ENCODE measurements around the gene MED4. TPM values are rescaled to one million over a fixed set of nuclear protein-coding genes. Genes with fewer than 3 reads are reported as not detected.

MED4 gene, protein sequence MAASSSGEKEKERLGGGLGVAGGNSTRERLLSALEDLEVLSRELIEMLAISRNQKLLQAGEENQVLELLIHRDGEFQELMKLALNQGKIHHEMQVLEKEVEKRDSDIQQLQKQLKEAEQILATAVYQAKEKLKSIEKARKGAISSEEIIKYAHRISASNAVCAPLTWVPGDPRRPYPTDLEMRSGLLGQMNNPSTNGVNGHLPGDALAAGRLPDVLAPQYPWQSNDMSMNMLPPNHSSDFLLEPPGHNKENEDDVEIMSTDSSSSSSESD
- total RNA-seq (10 to 100 TPM; 55.3 to 58.2 TPM), polyA plus RNA-seq (ENCODE audit: insufficient read depth, low read depth, low replicate concordance) (111 TPM)
- long read RNA-seq, donor 1, transcript MED4-201 (7 exons, 2,022 nt), result major isoform, 53 of 113 reads
- long read RNA-seq, donor 1, transcript MED4-202 (7 exons, 931 nt), result minor isoform, 11 of 113 reads
- long read RNA-seq, donor 1, partial matches to known transcripts, result 49 of 113 reads
- long read RNA-seq, donor 1, other reads (novel, unspliced or antisense), result 0 of 113 reads
- long read RNA-seq, donor 2, transcript MED4-201 (7 exons, 2,022 nt), result major isoform, 20 of 74 reads
- long read RNA-seq, donor 2, transcript MED4-202 (7 exons, 931 nt), result minor isoform, 6 of 74 reads
- long read RNA-seq, donor 2, partial matches to known transcripts, result 48 of 74 reads
- long read RNA-seq, donor 2, other reads (novel, unspliced or antisense), result 0 of 74 reads

DNA sequence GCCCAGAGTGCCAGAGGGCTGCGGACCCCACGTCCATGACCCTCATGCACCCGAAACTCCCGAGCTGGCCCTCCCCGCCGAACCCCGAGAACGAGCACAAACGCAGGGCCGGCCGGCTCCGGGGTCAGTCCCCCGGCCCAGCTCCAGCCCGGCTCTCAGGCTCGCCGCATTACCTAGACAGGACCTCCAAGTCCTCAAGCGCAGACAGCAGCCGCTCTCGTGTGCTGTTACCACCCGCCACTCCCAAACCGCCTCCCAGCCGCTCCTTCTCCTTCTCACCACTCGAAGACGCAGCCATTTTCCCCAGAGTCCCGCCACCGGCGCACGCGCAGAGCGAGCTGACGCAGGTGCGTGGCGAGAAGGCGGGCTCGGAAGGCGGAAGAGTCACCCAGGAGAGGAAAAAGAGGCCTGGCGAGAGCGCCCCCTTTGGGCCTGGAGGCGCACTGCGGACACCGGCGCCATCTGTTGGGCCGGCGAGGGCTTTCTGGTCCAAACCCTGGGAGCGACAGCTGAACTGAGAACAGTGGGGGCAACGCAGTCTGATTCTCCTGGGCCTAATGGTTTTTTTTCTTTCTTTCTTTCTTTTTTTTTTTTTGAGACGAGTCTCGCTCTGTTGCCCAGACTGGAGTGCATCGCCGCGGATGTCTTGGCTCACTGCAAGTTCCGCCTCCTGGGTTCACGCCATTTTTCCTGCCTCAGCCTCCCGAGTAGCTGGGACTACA is at the start of gene MED4:
MED4 (minus strand) TSS at position 324 of the 722 bp plus-strand sequence; CDS start at position 298, 26 bp downstream.
- H3K4me1 ChIP-seq, result peaks cover 6% of the 10 kb centered on the region
- WGBS, 2 donors, result 8 to 16% methylated on average over 25 to 54 of the region's 54 CpGs
- intact Hi-C loops (cut with DNase I; ENCODE audit: low total_unique reads), result no loop called here
- peak; percentile 96 for DNase-seq
- H3K9me3 ChIP-seq, result no peaks in the 10 kb centered on the region
- peak within 1 kb of the TSS; percentile 88 to 100 for H3K4me3 ChIP-seq
- peak within 1 kb of the TSS; percentile 83 to 93 for H3K27ac ChIP-seq
- H3K36me3 ChIP-seq (ENCODE audit: low read depth, missing control alignments), result no peaks in the 10 kb centered on the region
- no peak for TF ChIP-seq POLR2A (IDR thresholded peaks at IDR 0.05)
- TF ChIP-seq, protein P1, sequence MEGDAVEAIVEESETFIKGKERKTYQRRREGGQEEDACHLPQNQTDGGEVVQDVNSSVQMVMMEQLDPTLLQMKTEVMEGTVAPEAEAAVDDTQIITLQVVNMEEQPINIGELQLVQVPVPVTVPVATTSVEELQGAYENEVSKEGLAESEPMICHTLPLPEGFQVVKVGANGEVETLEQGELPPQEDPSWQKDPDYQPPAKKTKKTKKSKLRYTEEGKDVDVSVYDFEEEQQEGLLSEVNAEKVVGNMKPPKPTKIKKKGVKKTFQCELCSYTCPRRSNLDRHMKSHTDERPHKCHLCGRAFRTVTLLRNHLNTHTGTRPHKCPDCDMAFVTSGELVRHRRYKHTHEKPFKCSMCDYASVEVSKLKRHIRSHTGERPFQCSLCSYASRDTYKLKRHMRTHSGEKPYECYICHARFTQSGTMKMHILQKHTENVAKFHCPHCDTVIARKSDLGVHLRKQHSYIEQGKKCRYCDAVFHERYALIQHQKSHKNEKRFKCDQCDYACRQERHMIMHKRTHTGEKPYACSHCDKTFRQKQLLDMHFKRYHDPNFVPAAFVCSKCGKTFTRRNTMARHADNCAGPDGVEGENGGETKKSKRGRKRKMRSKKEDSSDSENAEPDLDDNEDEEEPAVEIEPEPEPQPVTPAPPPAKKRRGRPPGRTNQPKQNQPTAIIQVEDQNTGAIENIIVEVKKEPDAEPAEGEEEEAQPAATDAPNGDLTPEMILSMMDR (IDR thresholded peaks at IDR 0.05), result peak; percentile 99 to 100 (median 100)
- H3K27me3 ChIP-seq, result no peaks in the 10 kb centered on the region

DNA sequence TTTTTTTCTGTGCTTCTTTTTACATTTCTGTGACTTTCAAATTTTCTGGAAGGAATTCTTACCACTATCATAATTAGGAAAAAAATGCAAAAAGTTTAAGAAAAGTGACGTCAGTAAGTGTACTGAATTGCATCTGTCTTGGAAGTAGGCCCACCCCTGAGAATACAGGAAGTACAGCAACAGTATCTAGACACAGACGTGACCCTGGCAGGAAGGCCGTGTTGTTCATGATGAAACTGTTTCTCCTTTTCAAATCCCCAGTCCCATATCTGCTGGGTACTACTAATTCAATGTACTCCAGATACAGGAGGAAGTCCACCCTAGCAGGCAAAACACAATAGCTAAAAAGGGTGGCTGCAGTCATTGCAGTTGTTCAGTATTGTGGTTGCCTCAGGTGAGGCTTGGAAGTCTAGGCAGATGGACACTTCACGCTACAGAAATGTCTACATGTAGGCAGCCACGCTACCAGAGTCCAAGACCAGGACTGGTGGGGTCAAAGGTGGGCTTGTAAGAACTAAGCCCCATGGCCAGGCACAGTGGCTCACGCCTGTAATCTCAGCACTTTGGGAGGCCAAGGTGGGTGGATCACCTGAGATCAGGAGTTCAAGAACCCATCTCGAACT is 49.6 kb upstream of the MED4 start:
- WGBS, 2 donors, result 61 to 64% methylated on average over 7 of the region's 7 CpGs
- Histone ChIP-seq H3K4me1 (no peaks in the 10 kb centered on the region), H3K27me3 (no peaks in the 10 kb centered on the region), H3K4me3 (no peak overlapping the region), H3K27ac (no peak overlapping the region), H3K36me3 (ENCODE audit: low read depth, missing control alignments) (no peaks in the 10 kb centered on the region), H3K9me3 (no peaks in the 10 kb centered on the region)
- intact Hi-C loops (cut with DNase I; ENCODE audit: low total_unique reads), result no loop called here
- TF ChIP-seq, protein P1 (IDR thresholded peaks at IDR 0.05), result no peak
- TF ChIP-seq POLR2A (IDR thresholded peaks at IDR 0.05), result no peak
- peak; percentile 30 for DNase-seq

DNA sequence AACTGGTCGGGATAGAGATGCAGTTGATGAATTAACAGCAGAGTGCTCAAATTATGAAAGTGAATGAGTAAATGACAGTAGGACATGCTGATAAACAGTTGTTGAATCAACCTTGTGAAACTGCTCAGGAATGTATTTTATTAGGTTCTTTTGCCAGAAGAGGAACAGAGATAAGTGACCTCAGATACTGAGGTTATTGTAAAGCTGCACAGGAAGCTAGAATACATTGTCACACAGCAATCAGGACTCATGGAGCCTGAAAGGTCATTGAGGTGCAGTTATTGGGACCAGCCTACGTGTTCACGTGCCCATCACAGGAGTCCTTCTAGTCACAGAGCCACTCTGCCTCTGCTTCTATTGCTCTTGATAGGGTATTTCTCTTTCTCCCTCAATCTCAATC is 47.5 kb upstream of the MED4 start:
- Histone ChIP-seq H3K4me3 (no peak overlapping the region), H3K27ac (no peak overlapping the region), H3K36me3 (ENCODE audit: low read depth, missing control alignments) (no peaks in the 10 kb centered on the region), H3K9me3 (no peaks in the 10 kb centered on the region), H3K27me3 (no peaks in the 10 kb centered on the region), H3K4me1 (no peaks in the 10 kb centered on the region)
- DNase-seq, result no peak
- TF ChIP-seq, protein P1 (IDR thresholded peaks at IDR 0.05), result no peak
- TF ChIP-seq POLR2A (IDR thresholded peaks at IDR 0.05), result no peak
- 86 to 95% methylated on average over 3 of the region's 3 CpGs for WGBS, 2 donors
- intact Hi-C loops (cut with DNase I; ENCODE audit: low total_unique reads), result no loop called here

DNA sequence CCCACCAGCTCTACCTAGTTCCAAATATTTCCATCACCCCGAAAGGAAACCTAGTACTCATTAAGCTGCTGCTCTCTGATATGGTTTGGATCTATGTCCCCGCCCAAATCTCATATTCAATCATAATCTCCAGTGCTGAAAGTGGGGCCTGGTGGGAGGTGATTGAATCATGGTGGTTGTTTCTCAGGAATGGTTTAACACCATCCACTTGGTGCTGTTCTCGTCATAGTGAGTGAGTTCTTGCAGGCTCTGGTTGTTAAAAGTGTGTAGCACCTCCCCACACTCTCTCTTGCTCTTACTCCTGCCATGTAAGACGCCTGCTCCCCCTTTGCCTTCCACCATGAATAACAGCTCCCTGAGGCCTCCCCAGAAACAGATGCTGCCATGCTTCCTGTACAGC is 43.4 kb upstream of the MED4 start:
- WGBS, 2 donors, result 91 to 95% methylated on average over 4 of the region's 4 CpGs
- intact Hi-C loops (cut with DNase I; ENCODE audit: low total_unique reads), result no loop called here
- Histone ChIP-seq H3K9me3 (no peaks in the 10 kb centered on the region), H3K36me3 (ENCODE audit: low read depth, missing control alignments) (no peaks in the 10 kb centered on the region), H3K27ac (no peak overlapping the region), H3K27me3 (no peaks in the 10 kb centered on the region), H3K4me3 (no peak overlapping the region), H3K4me1 (no peaks in the 10 kb centered on the region)
- no peak for TF ChIP-seq POLR2A (IDR thresholded peaks at IDR 0.05)
- TF ChIP-seq, protein P1 (IDR thresholded peaks at IDR 0.05), result no peak
- no peak for DNase-seq

Data from testis (tissue), 5 donors.